ENCODE results near the gene EPB41L4B. TPM values are rescaled to one million over a fixed set of nuclear protein-coding genes. Genes with fewer than 3 reads are reported as not detected.

Gene EPB41L4B
- total RNA-seq, 2 donors from 2014 or later = 41.9 to 122 TPM

DNA sequence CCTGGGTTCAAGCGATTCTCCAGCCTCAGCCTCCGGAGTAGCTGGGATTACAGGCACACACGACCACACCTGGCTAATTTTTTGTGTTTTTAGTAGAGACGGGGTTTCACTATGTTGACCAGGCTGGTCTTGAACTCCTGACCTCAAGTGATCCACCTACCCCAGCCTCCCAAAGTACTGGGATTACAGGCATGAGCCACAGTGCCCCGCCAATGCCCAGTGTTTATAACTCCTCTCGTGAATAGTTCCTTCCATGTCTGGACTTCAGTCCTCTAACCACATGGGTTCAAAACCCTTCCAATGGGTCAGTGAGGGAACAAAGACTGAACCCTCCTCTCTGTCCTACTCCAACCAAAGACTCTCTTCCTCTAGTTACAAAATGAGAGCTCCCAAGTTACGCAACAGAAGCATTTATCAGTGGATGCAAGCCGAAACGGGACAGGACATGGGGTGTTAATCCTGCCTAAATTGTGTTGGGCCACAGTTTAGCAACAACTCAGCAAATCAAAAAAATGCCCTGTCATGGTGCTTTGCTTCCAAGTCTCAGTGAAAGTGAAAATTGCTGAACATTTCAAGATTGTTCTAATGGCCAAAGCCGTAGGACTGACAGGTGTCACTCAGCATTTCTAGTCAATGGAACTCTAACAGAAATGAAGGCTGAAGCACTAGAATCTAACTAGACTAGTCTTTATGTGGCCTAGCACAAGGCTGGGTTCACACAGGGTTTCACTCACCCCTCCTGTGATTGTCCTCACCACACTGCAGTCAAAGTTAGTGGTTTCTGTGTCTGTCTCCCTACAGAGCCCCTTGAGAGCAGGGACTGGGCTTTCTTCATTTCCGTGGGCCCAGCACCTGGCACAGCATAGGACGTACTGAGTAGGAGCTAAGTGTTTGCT is 197.9 kb downstream of the EPB41L4B start:
- no peak overlapping the region for H3K4me3 ChIP-seq
- TF ChIP-seq CTCF (IDR thresholded peaks at IDR 0.05) (no peak), POLR2A (IDR thresholded peaks at IDR 0.05) (no peak)
- no peaks in the 10 kb centered on the region for H3K27me3 ChIP-seq
- DNase-seq (no peak), ATAC-seq (no peak)
- intact Hi-C loops (cut with DNase I) = no loop called here
- no peak overlapping the region for H3K27ac ChIP-seq
- WGBS, 2 donors = 68 to 81% methylated on average over 11 to 12 of the region's 12 CpGs
- peaks cover 10% of the 10 kb centered on the region for H3K4me1 ChIP-seq
- no peaks in the 10 kb centered on the region for H3K36me3 ChIP-seq (replicated peaks in 1 of 2; ENCODE audit: insufficient read depth in 1 of 2, low read depth in 2 of 2)
- H3K9me3 ChIP-seq = no peaks in the 10 kb centered on the region

Small RNA genes lying within 50 kb of the gene (small RNA-seq; reads per million reads assigned to genes)
- gene RF00019 = not detected
- not detected for gene RNU6-984P

Other genes with a start within 250 kb of the EPB41L4B start
- 10 to 100 TPM; 38.9 to 47.0 TPM for gene TMEM245, start 201.1 kb downstream of the EPB41L4B start, total RNA-seq
- gene FRRS1L, start 153.8 kb downstream of the EPB41L4B start, total RNA-seq = under 1 TPM; 0.33 to 0.52 TPM
- gene PTPN3, start 177.2 kb upstream of the EPB41L4B start, total RNA-seq = 10 to 100 TPM; 13.2 to 19.5 TPM

Measured in body of pancreas (tissue), 4 donors.